ENCODE results near the gene UBAP2.

The UBAP2 gene

GRCh38 chr9:34093578-34093977 lies 44.9 kb upstream of the UBAP2 start:
- Histone ChIP-seq H3K9ac (ENCODE audit: low read length) (no peak overlapping the region), H3K36me3 (replicated peaks; ENCODE audit: insufficient read depth, low read length) (peaks cover 5% of the 10 kb centered on the region), H3K9me3 (replicated peaks; ENCODE audit: insufficient read depth, low read length) (no peaks in the 10 kb centered on the region), H3K79me2 (ENCODE audit: low read length) (no peaks in the 10 kb centered on the region; the same call in 1 of the 2 replicates), H3K4me2 (ENCODE audit: low read depth, low read length) (no peak overlapping the region), H2AFZ (ENCODE audit: low read length) (no peak overlapping the region), H4K20me1 (ENCODE audit: insufficient read depth, low read length) (no peaks in the 10 kb centered on the region), H3K4me1 (ENCODE audit: low read length) (no peaks in the 10 kb centered on the region), H3K9me2 (replicated peaks; ENCODE audit: insufficient read depth, low read length) (no peaks in the 10 kb centered on the region), H3K27me3 (replicated peaks; ENCODE audit: insufficient read depth, low read length) (no peaks in the 10 kb centered on the region), H3K27ac (ENCODE audit: low read length) (no peak overlapping the region), H3F3A (ENCODE audit: insufficient read depth, low read length) (no peaks in the 10 kb centered on the region), H3K4me3 (ENCODE audit: low read length) (no peak overlapping the region)
- no peak for DNase-seq
- TF ChIP-seq EZH2 (optimal IDR thresholded peaks at IDR 0.05; ENCODE audit: low read depth, low read length) (no peak), EZH2phosphoT487 (IDR thresholded peaks at IDR 0.05; ENCODE audit: low read length) (no peak), CTCF (IDR thresholded peaks at IDR 0.05; ENCODE audit: low read length) (no peak)

GRCh38 chr9:34089311-34089710 lies 40.6 kb upstream of the UBAP2 start:
- Histone ChIP-seq H2AFZ (ENCODE audit: low read length) (no peak overlapping the region), H3K79me2 (ENCODE audit: low read length) (no peaks in the 10 kb centered on the region), H3K9me2 (replicated peaks; ENCODE audit: insufficient read depth, low read length) (no peaks in the 10 kb centered on the region), H3K4me1 (ENCODE audit: low read length) (no peaks in the 10 kb centered on the region; the same call in 1 of the 2 replicates), H3K9me3 (replicated peaks; ENCODE audit: insufficient read depth, low read length) (no peaks in the 10 kb centered on the region), H3K27me3 (replicated peaks; ENCODE audit: insufficient read depth, low read length) (no peaks in the 10 kb centered on the region), H4K20me1 (ENCODE audit: insufficient read depth, low read length) (no peaks in the 10 kb centered on the region), H3K36me3 (replicated peaks; ENCODE audit: insufficient read depth, low read length) (peaks cover 3% of the 10 kb centered on the region), H3K27ac (ENCODE audit: low read length) (no peak overlapping the region), H3K4me3 (ENCODE audit: low read length) (no peak overlapping the region), H3K4me2 (ENCODE audit: low read depth, low read length) (no peak overlapping the region), H3F3A (ENCODE audit: insufficient read depth, low read length) (peaks cover 5% of the 10 kb centered on the region; the same call in 1 of the 2 replicates), H3K9ac (ENCODE audit: low read length) (no peak overlapping the region)
- TF ChIP-seq EZH2phosphoT487 (IDR thresholded peaks at IDR 0.05; ENCODE audit: low read length) (no peak), EZH2 (optimal IDR thresholded peaks at IDR 0.05; ENCODE audit: low read depth, low read length) (no peak), CTCF (IDR thresholded peaks at IDR 0.05; ENCODE audit: low read length) (no peak)
- no peak for DNase-seq

GRCh38 chr9:34087370-34087769 lies 38.7 kb upstream of the UBAP2 start:
- Histone ChIP-seq H3K79me2 (ENCODE audit: low read length) (no peaks in the 10 kb centered on the region), H3K27me3 (replicated peaks; ENCODE audit: insufficient read depth, low read length) (no peaks in the 10 kb centered on the region), H3K9me3 (replicated peaks; ENCODE audit: insufficient read depth, low read length) (no peaks in the 10 kb centered on the region), H3K4me2 (ENCODE audit: low read depth, low read length) (no peak overlapping the region), H3K9ac (ENCODE audit: low read length) (no peak overlapping the region), H3K4me3 (ENCODE audit: low read length) (no peak overlapping the region), H3K9me2 (replicated peaks; ENCODE audit: insufficient read depth, low read length) (no peaks in the 10 kb centered on the region), H3K27ac (ENCODE audit: low read length) (no peak overlapping the region), H2AFZ (ENCODE audit: low read length) (no peak overlapping the region), H3F3A (ENCODE audit: insufficient read depth, low read length) (peaks cover 5% of the 10 kb centered on the region; the same call in 1 of the 2 replicates), H3K36me3 (replicated peaks; ENCODE audit: insufficient read depth, low read length) (peaks cover 3% of the 10 kb centered on the region; the same call in 1 of the 2 replicates), H3K4me1 (ENCODE audit: low read length) (peaks cover 14% of the 10 kb centered on the region), H4K20me1 (ENCODE audit: insufficient read depth, low read length) (no peaks in the 10 kb centered on the region)
- no peak for DNase-seq
- TF ChIP-seq EZH2phosphoT487 (IDR thresholded peaks at IDR 0.05; ENCODE audit: low read length) (no peak), CTCF (IDR thresholded peaks at IDR 0.05; ENCODE audit: low read length) (no peak), EZH2 (optimal IDR thresholded peaks at IDR 0.05; ENCODE audit: low read depth, low read length) (no peak)
